IMR-90 (cell line): ENCODE results near the gene BFAR. TPM values are rescaled to one million over a fixed set of nuclear protein-coding genes. Genes with fewer than 3 reads are reported as not detected.

ENCODE experiments used
- ATAC-seq: fragments of 200-7000 bp; cut with Tn5 transposase; 2 replicates; pipeline ENCODE4 v1.9.1; 2020; ENCODE audit warnings: low read depth, mild to moderate bottlenecking, moderate library complexity
- BruUV-seq: library from RNA; stranded (reverse); fragments of 400-500 nt; replicated peaks from 2 replicates; lab custom pipeline; 2021; lab: Mats Ljungman, UMichigan
- CTCF ChIA-PET: fragments of 300-600 bp; formaldehyde crosslinking; extraction: SDS; loops from one replicate; lab custom pipeline; 2021; ENCODE audit warnings: antibody characterized with exemption; lab: Yijun Ruan, JAX
- POLR2A ChIA-PET: fragments of 300-600 bp; sonication (Branson Sonifier 250); formaldehyde crosslinking; loops from one replicate; lab custom pipeline; 2022; ENCODE audit warnings: antibody characterized with exemption; ENCODE audit not compliant: unreplicated experiment; lab: Charles Lee
- DNase-seq: peaks from one replicate; pipeline ENCODE4 v3.0.0; 2013
- H2AFZ ChIP-seq: replicated peaks from 2 replicates; pipeline ENCODE3; 2013; ENCODE audit warnings: low read length, mild to moderate bottlenecking; ENCODE audit not compliant: poor library complexity
- H2AK5ac ChIP-seq: 2 replicates; pipeline ENCODE4 v1.6.1; 2013; ENCODE audit warnings: low read depth, low read length, inconsistent platforms
- H2AK9ac ChIP-seq: replicated peaks from 2 replicates; pipeline ENCODE3; 2013; ENCODE audit warnings: mild to moderate bottlenecking, low read depth, low read length, moderate library complexity; ENCODE audit not compliant: poor library complexity
- H2BK120ac ChIP-seq: 2 replicates; pipeline ENCODE4 v1.6.1; 2013; ENCODE audit warnings: low read depth, low read length, inconsistent platforms
- H2BK15ac ChIP-seq: 3 replicates; pipeline ENCODE4 v1.6.1; 2013; ENCODE audit warnings: low read depth, low read length, inconsistent platforms
- H2BK20ac ChIP-seq: 2 replicates; pipeline ENCODE4 v1.6.1; 2013; ENCODE audit warnings: low read depth, mild to moderate bottlenecking, inconsistent platforms, low read length, moderate library complexity
- H2BK5ac ChIP-seq: 2 replicates; pipeline ENCODE4 v1.6.1; 2013; ENCODE audit warnings: mild to moderate bottlenecking, low read depth, low read length, inconsistent platforms; ENCODE audit not compliant: poor library complexity, severe bottlenecking
- H3K14ac ChIP-seq: replicated peaks from 2 replicates; pipeline ENCODE4 v1.6.1; 2013; ENCODE audit warnings: low read depth, low read length, inconsistent platforms
- H3K18ac ChIP-seq: 2 replicates; pipeline ENCODE4 v1.6.1; 2013; ENCODE audit warnings: low read depth, low read length, control low read depth
- H3K23ac ChIP-seq: 2 replicates; pipeline ENCODE4 v1.6.1; 2013; ENCODE audit warnings: low read depth, low read length, inconsistent platforms
- H3K27ac ChIP-seq: 2 replicates; pipeline ENCODE4 v1.5.1; 2013; ENCODE audit warnings: mild to moderate bottlenecking, control low read depth, low read length; ENCODE audit not compliant: insufficient read depth
- H3K27me3 ChIP-seq: 2 replicates; pipeline ENCODE4 v1.6.1; 2013; ENCODE audit warnings: low read length; ENCODE audit not compliant: control insufficient read depth, insufficient read depth
- H3K36me3 ChIP-seq: 2 replicates; pipeline ENCODE4 v1.6.1; 2013; ENCODE audit warnings: low read length, mixed read lengths; ENCODE audit not compliant: control insufficient read depth, insufficient read depth
- H3K4ac ChIP-seq: 2 replicates; pipeline ENCODE4 v1.6.1; 2013; ENCODE audit warnings: low read depth, low read length, inconsistent platforms
- H3K4me1 ChIP-seq: 2 replicates; pipeline ENCODE4 v1.6.1; 2013; ENCODE audit warnings: low read length, mixed read lengths; ENCODE audit not compliant: control insufficient read depth, insufficient read depth
- H3K4me2 ChIP-seq: 2 replicates; pipeline ENCODE4 v1.6.1; 2013; ENCODE audit warnings: low read depth, mild to moderate bottlenecking, control low read depth, low read length, moderate library complexity
- H3K4me3 ChIP-seq: 2 replicates; pipeline ENCODE4 v1.5.1; 2013; ENCODE audit warnings: low read depth, mild to moderate bottlenecking, control low read depth, low read length, moderate library complexity; ENCODE audit not compliant: insufficient read depth
- H3K56ac ChIP-seq: 2 replicates; pipeline ENCODE4 v1.6.1; 2013; ENCODE audit warnings: low read length, inconsistent platforms; ENCODE audit not compliant: insufficient read depth; ENCODE audit errors: extremely low read depth
- H3K79me1 ChIP-seq, 2 experiments: 2 replicates each; pipeline ENCODE4 v1.6.1; 2013; ENCODE audit warnings: low read length in 2 of 2, inconsistent platforms in 1 of 2, low read depth in 1 of 2
- H3K9ac ChIP-seq: 2 replicates; pipeline ENCODE4 v1.6.1; 2013; ENCODE audit warnings: low read depth, low read length, control low read depth
- H3K9me1 ChIP-seq: 2 replicates; pipeline ENCODE4 v1.6.1; 2013; ENCODE audit warnings: low read length, inconsistent platforms; ENCODE audit not compliant: insufficient read depth
- H3K9me3 ChIP-seq: 2 replicates; pipeline ENCODE4 v1.6.1; 2013; ENCODE audit warnings: low read length; ENCODE audit not compliant: control insufficient read depth, insufficient read depth
- H4K20me1 ChIP-seq: 2 replicates; pipeline ENCODE4 v1.6.1; 2013; ENCODE audit warnings: low read length, inconsistent platforms; ENCODE audit not compliant: insufficient read depth
- H4K5ac ChIP-seq: 2 replicates; pipeline ENCODE4 v1.6.1; 2013; ENCODE audit warnings: mild to moderate bottlenecking, low read depth, low read length, control low read depth
- H4K8ac ChIP-seq, 2 experiments: 2 replicates each; pipeline ENCODE4 v1.6.1; 2013; ENCODE audit warnings: low read depth in 2 of 2, low read length in 2 of 2, control low read depth in 1 of 2, inconsistent platforms in 1 of 2
- H4K91ac ChIP-seq: 2 replicates; pipeline ENCODE4 v1.6.1; 2013; ENCODE audit warnings: low read depth, low read length, inconsistent platforms; ENCODE audit not compliant: insufficient read depth
- CEBPB ChIP-seq: IDR thresholded peaks from 2 replicates; pipeline ENCODE4 v1.6.1; 2012; ENCODE audit warnings: low read depth, low read length, improper control_type of control experiment
- CHD1 ChIP-seq: IDR thresholded peaks from 2 replicates; pipeline ENCODE4 v1.6.1; 2012; ENCODE audit warnings: low read depth, low read length, improper control_type of control experiment
- WGBS, 2 experiments: methylation state at CpG; one replicate each; pipeline versions ENCODE4 v1.1.5 to v1.1.7; 2013; ENCODE audit warnings: missing lambda C conversion rate in 2 of 2; ENCODE audit not compliant: insufficient read length in 1 of 2; ENCODE audit errors: extremely low coverage in 2 of 2; 5-methylcytosine and 5-hydroxymethylcytosine counted together
- dilution Hi-C: fragments of 300-500 bp; cut with HindIII; formaldehyde crosslinking; loops from one replicate; pipeline ENCODE4 v1.14.3; 2018; ENCODE audit warnings: low sequenced_read_pairs; ENCODE audit not compliant: unreplicated experiment
- in situ Hi-C: fragments of 300-500 bp; cut with MboI; formaldehyde crosslinking; loops from 3 replicates; pipeline ENCODE4 v1.14.3; 2019; ENCODE audit warnings: low sequenced_read_pairs, inconsistent platforms, mixed read lengths
- intact Hi-C: fragments of 100-400 bp; cut with micrococcal nuclease; formaldehyde crosslinking; loops from 2 replicates; pipeline ENCODE4 v1.10.0; 2022
- polyA plus RNA-seq, 3 experiments: library from polyadenylated mRNA; depleted of rRNA; stranded (reverse); fragments of >200 nt; gene quantifications; 2 replicates each; pipeline ENCODE4 v1.2.3, GENCODE V29; 2012; ENCODE audit warnings: low replicate concordance in 1 of 3
- total RNA-seq: library from RNA; depleted of rRNA; stranded (reverse); fragments of >200 nt; gene quantifications from 2 replicates; pipeline ENCODE4 v1.2.3, GENCODE V29; 2012

The BFAR gene
- total and polyA plus RNA-seq, 2 of the 4 experiments (the other 2 are of a cell fraction): 46.6 to 56.5 TPM

DNA sequence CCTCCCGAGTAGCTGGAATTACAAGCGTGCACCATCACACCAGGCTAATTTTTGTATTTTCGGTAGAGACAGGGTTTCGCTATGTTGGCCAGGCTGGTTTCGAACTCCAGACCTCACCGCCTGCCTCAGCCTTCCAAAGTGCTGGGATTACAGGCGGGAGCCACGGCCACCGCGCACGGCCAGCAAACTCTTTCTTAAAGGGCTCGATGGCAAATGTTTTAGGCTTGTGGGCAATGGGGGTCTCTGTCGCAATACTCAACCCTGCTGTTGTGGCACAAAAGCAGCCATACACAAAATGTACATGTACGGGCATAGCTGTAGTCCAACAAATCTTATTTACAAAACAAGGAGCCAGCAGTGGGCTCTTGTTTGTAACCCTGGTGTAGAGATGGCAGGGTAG, 21.1 kb upstream of the BFAR start:
- H3K56ac ChIP-seq: no peak overlapping the region
- H2AK5ac ChIP-seq: no peak overlapping the region
- H3K27me3 ChIP-seq: no peaks in the 10 kb centered on the region
- 100% methylated on average over 5 of the region's 14 CpGs; no CpG with 5 or more reads in 1 of the 2 experiments for WGBS, 2 experiments
- no peak overlapping the region for H2AFZ ChIP-seq
- no peaks in the 10 kb centered on the region for H4K20me1 ChIP-seq
- H3K27ac ChIP-seq: no peak overlapping the region
- H3K14ac ChIP-seq: no peak overlapping the region
- H2BK20ac ChIP-seq: no peak overlapping the region
- no peak overlapping the region for H2BK15ac ChIP-seq
- no TSS peak for BruUV-seq
- no peaks in the 10 kb centered on the region for H3K4me1 ChIP-seq
- ATAC-seq (no peak), DNase-seq (no peak)
- peaks cover 48% of the 10 kb centered on the region for H3K36me3 ChIP-seq
- H3K9ac ChIP-seq: no peak overlapping the region
- ChIA-PET POLR2A (no interaction called here), CTCF (no interaction called here)
- no peak overlapping the region for H3K18ac ChIP-seq
- H4K8ac ChIP-seq: no peak overlapping the region
- H4K5ac ChIP-seq: no peak overlapping the region
- no peak overlapping the region for H2BK120ac ChIP-seq
- H3K79me1 ChIP-seq: no peaks in the 10 kb centered on the region
- H3K4me2 ChIP-seq: no peak overlapping the region
- no peaks in the 10 kb centered on the region for H3K9me1 ChIP-seq
- dilution Hi-C loops (no loop called here), intact Hi-C loops (no loop called here), in situ Hi-C loops (no loop called here)
- no peak overlapping the region for H3K4ac ChIP-seq
- no peak for TF ChIP-seq CHD1
- peak; percentile 52 for TF ChIP-seq CEBPB
- no peak overlapping the region for H3K23ac ChIP-seq
- no peak overlapping the region for H2AK9ac ChIP-seq
- no peak overlapping the region for H4K91ac ChIP-seq
- no peak overlapping the region for H2BK5ac ChIP-seq
- H3K4me3 ChIP-seq: no peak overlapping the region
- H3K9me3 ChIP-seq: no peaks in the 10 kb centered on the region
